Measurements from ENCODE around the gene DPY19L3.

The DPY19L3 gene

GRCh38 chr19:32526895-32527294 lies 121.3 kb downstream of the DPY19L3 start:
- no peak for DNase-seq

- no peak for DNase-seq
Measured at GRCh38 chr19:32530773-32531172, 125.2 kb downstream of the DPY19L3 start.

- DNase-seq: no peak
Measured at GRCh38 chr19:32532233-32532632, 126.7 kb downstream of the DPY19L3 start.

All from stimulated activated naive CD4-positive, alpha-beta T cell (primary cell).